Naive thymus-derived CD8-positive, alpha-beta T cell (primary cell): ENCODE results near the gene PRKCH. TPM values are rescaled to one million over a fixed set of nuclear protein-coding genes. Genes with fewer than 3 reads are reported as not detected.
A peak's percentile ranks its signal among the peaks of the same experiment; 100 is the strongest.

Source experiments
- ATAC-seq, 2 donors: fragments of 150-1000 bp; cut with Tn5 transposase in 1 of 2; sonication (Bioruptor Pico), chemical (Tn5 transposase) in 1 of 2; 1 replicate in 1 of 2; 2 replicates in 1 of 2; pipeline ENCODE4 v1.10.0; 2021; ENCODE audit warnings: mild to moderate bottlenecking in 2 of 2, moderate library complexity in 2 of 2
- POLR2A ChIA-PET: fragments of 350-600 bp; sonication (Branson Sonifier 250); formaldehyde crosslinking; loops from one replicate; lab custom pipeline; 2021; ENCODE audit warnings: antibody characterized with exemption; lab: Charles Lee
- DNase-seq, 10 donors: peaks; one replicate each; pipeline versions ENCODE4 v3.0.0 to v3.0.0-alpha.2; 2020 to 2022
- H3K27ac Mint-ChIP-seq, 10 donors: one replicate each; pipeline ENCODE4 v1.8.0; 2020 to 2022; ENCODE audit warnings: mild to moderate bottlenecking in 10 of 10, mixed read lengths in 10 of 10, moderate library complexity in 4 of 10, inconsistent platforms in 1 of 10
- H3K27me3 Mint-ChIP-seq, 5 donors: one replicate each; pipeline ENCODE4 v1.8.0; 2021 to 2022; ENCODE audit warnings: mixed read lengths in 5 of 5
- H3K36me3 Mint-ChIP-seq, 3 donors: one replicate each; pipeline ENCODE4 v1.8.0; 2020 to 2022; ENCODE audit warnings: mixed read lengths in 3 of 3, mild to moderate bottlenecking in 2 of 3, inconsistent platforms in 1 of 3
- H3K4me1 Mint-ChIP-seq, 4 donors: one replicate each; pipeline ENCODE4 v1.8.0; 2021 to 2022; ENCODE audit warnings: mixed read lengths in 4 of 4
- H3K4me3 Mint-ChIP-seq, 10 donors: one replicate each; pipeline ENCODE4 v1.8.0; 2020 to 2022; ENCODE audit warnings: mild to moderate bottlenecking in 10 of 10, mixed read lengths in 10 of 10, moderate library complexity in 6 of 10, inconsistent platforms in 1 of 10
- H3K9me3 Mint-ChIP-seq, 9 donors: one replicate each; pipeline ENCODE4 v1.8.0; 2020 to 2022; ENCODE audit warnings: mixed read lengths in 9 of 9, mild to moderate bottlenecking in 3 of 9, inconsistent platforms in 1 of 9, moderate library complexity in 1 of 9
- polyA plus RNA-seq, 3 donors: library from polyadenylated mRNA; unstranded; fragments of 300-500 nt; fragmentation: Illumina TruSeq; gene quantifications; one replicate each; pipeline ENCODE4 v1.2.3, GENCODE V29; 2021
- total RNA-seq, 8 experiments: library from RNA in 2 of 8; stranded (reverse) in 2 of 8; gene quantifications; one replicate each; pipeline ENCODE4 v1.2.3 and lab custom pipeline; 2021 to 2026

The PRKCH gene
- total and polyA plus RNA-seq, 5 experiments from 2014 or later: 184 to 306 (median 264) TPM

DNA sequence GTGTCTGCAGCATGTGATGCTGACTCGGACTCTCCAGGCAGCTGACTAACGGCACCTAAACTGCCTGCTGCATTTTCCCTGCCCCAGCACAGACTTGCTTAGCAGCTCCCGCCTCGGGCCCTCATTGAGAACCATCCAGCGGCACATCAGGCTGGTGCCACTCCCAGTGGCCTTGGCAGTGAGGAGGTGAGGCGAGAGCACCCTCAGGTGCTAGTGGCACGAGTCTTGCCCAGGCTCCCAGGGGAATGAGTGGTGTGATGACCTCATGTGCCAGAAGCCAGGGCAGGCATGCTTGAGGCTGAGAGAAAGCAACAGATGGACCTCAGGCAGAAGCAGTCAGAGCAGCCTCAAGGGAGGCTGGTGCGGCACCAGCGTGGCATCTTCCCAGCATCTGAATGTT is 60.2 kb downstream of the PRKCH start:
- no peak for ATAC-seq
- Mint-ChIP-seq H3K9me3 (peaks cover 0 to 6% (median 3%) of the 10 kb centered on the region in 9 donors), H3K4me1 (peaks cover 0 to 41% (median 0%) of the 10 kb centered on the region in 4 donors), H3K27ac (peak overlapping the region in 6 of 10 donors; percentile 85 to 93 (median 90)), H3K36me3 (peaks cover 1 to 20% (median 9%) of the 10 kb centered on the region in 3 donors), H3K27me3 (no peaks in the 10 kb centered on the region), H3K4me3 (peak overlapping the region in 6 of 10 donors; percentile 47 to 82 (median 73))
- POLR2A ChIA-PET: interaction anchor here (0.8 to 2.0 kb wide), 4 partner anchors 24 to 314 kb away, joined by 3 to 4 read pairs (median 4); partner anchors contain the start of gene HIF1A
- no peak for DNase-seq

DNA sequence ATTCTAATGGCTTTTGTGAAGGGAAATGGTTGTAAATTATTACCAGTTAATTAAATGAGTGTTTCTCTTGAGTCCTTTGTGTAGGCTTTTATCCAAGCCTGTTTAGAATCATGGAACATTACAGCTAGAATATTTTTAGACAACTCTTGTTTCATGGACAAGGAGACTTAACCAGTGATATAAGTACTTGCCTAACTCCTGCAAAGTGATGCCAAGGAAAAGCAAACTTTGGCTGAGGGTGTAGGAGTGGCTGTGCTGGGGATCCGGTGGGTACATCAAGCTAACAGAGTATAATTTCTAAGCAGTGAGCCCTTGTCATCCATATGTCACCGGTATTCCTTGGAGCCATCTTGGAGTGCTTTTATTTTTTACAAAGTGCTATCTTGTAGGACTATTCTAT is 61.5 kb downstream of the PRKCH start:
- H3K4me3 Mint-ChIP-seq: peak overlapping the region in 4 of 10 donors; percentile 37 to 82 (median 64)
- peaks cover 0 to 32% (median 0%) of the 10 kb centered on the region in 4 donors for H3K4me1 Mint-ChIP-seq
- no peaks in the 10 kb centered on the region for H3K9me3 Mint-ChIP-seq
- POLR2A ChIA-PET: interaction anchor here (0.5 to 2.0 kb wide), 11 partner anchors 8 to 407 kb away, joined by 3 to 4 read pairs (median 4); no protein-coding TSS in a partner anchor
- H3K27me3 Mint-ChIP-seq: no peaks in the 10 kb centered on the region
- H3K27ac Mint-ChIP-seq: peak overlapping the region in 2 of 10 donors; percentile 68 to 91
- no peak for DNase-seq
- ATAC-seq: no peak
- peaks cover 0 to 13% (median 3%) of the 10 kb centered on the region in 3 donors for H3K36me3 Mint-ChIP-seq

GRCh38 chr14:61385002-61385685 is 63.8 kb downstream of the PRKCH start:
- POLR2A ChIA-PET: interaction anchor here (1.1 to 5.0 kb wide), 13 partner anchors 10 to 104 kb away, joined by 3 to 30 read pairs (median 9); partner anchors contain the start of gene PRKCH
- H3K36me3 Mint-ChIP-seq: no peaks in the 10 kb centered on the region
- H3K9me3 Mint-ChIP-seq: no peaks in the 10 kb centered on the region
- DNase-seq (peak in 9 of 10 donors; percentile 33 to 80 (median 63)), ATAC-seq (peak; percentile 62 to 75)
- no peak overlapping the region for H3K27ac Mint-ChIP-seq
- no peaks in the 10 kb centered on the region for H3K27me3 Mint-ChIP-seq
- H3K4me1 Mint-ChIP-seq: peaks cover 0 to 25% (median 0%) of the 10 kb centered on the region in 4 donors
- no peak overlapping the region for H3K4me3 Mint-ChIP-seq

DNA sequence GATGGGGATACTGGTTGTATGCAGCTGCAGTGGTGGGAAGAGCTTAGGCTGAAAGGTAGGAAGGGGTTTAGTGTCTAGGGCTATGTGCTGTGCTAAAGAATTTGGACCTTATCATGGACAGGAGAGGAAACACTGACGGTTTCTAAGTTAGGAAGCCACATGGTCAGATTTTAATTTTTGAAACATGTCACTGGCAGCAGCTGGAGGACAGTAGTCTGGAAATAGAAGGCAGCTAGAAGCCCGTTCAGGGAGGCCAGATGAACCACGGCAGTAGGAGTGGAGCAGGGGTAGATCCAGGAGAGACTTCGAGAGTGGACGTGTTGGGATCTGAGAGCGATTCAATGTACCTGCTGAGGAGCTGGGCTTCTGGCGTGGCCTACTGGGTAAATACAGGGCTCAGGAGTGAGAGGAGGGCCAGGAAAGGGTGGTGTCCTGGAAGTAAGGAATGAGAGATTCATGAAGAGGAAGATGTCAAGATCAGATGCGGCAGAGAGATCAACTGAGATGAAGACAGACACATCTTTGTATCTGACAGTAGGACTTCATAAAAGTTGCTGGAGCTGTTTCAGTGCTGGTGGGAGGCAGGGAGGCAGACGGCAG is 64.9 kb downstream of the PRKCH start:
- DNase-seq (no peak), ATAC-seq (no peak)
- peaks cover 0 to 18% (median 0%) of the 10 kb centered on the region in 4 donors for H3K4me1 Mint-ChIP-seq
- H3K27me3 Mint-ChIP-seq: no peaks in the 10 kb centered on the region
- POLR2A ChIA-PET: interaction anchor here (0.6 to 5.0 kb wide), 16 partner anchors 8 to 147 kb away, joined by 3 to 30 read pairs (median 7); partner anchors contain the start of gene PRKCH
- no peak overlapping the region for H3K27ac Mint-ChIP-seq
- H3K36me3 Mint-ChIP-seq: peaks cover 0 to 2% (median 0%) of the 10 kb centered on the region in 3 donors
- no peaks in the 10 kb centered on the region for H3K9me3 Mint-ChIP-seq
- no peak overlapping the region for H3K4me3 Mint-ChIP-seq

- DNase-seq: no peak
- Mint-ChIP-seq H3K27ac (no peak overlapping the region), H3K27me3 (no peaks in the 10 kb centered on the region), H3K4me3 (no peak overlapping the region), H3K9me3 (no peaks in the 10 kb centered on the region), H3K4me1 (peaks cover 0 to 16% (median under 1%) of the 10 kb centered on the region in 4 donors), H3K36me3 (peaks cover 0 to 8% (median 4%) of the 10 kb centered on the region in 3 donors)
- ATAC-seq: no peak
- POLR2A ChIA-PET: interaction anchor here (0.8 to 5.0 kb wide), 13 partner anchors 8 to 66 kb away, joined by 3 to 30 read pairs (median 7); partner anchors contain the start of gene PRKCH
These were observed 65.7 kb downstream of the PRKCH start for GRCh38 chr14:61387076-61387475.

DNA sequence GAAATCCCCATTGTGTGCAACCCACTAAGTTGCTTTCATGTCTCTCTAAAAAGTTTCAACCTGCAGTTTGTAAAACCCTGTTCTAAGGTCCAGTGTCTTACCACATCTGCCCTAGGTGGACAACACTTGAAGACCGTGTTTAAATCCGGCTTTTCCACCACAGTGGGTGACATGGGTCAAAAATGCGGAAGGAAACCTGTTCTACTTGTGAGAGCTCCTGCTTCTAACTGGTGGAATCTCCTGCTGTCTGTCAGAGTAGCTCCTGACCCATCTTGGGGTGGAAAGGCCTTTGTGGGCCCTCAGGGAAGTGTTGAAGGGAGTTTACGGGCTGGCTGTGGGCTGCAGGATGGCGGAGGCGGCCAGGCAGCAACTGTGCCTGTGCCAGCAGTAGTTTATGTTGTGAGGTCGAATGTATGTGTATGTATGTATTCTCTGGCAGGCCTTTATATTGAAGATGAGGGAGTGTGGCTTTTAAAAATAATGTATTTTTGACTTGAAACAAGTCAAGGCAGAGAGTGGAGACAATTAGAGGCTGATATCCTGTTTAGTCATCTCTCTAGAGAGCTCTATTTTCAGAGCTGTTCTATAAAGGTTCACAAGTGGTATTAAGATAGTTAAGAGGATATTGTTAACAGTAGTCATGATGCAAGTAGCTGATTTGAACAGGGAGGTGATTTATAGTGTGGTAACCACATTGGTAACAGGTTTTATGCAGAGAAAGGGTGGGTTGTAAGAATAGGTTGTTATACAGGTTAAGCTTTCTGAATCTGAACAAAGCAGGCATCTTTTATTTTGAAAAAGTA is 67.0 kb downstream of the PRKCH start:
- ATAC-seq (peak; percentile 51 to 68), DNase-seq (peak in 4 of 10 donors; percentile 29 to 54 (median 50))
- POLR2A ChIA-PET: interaction anchor here (0.6 to 5.0 kb wide), 20 partner anchors 7 to 306 kb away, joined by 3 to 23 read pairs (median 4); partner anchors contain the start of gene PRKCH
- Mint-ChIP-seq H3K36me3 (peaks cover 0 to 21% (median 8%) of the 10 kb centered on the region in 3 donors), H3K9me3 (no peaks in the 10 kb centered on the region), H3K4me1 (peaks cover 0 to 17% (median 7%) of the 10 kb centered on the region in 4 donors), H3K27me3 (no peaks in the 10 kb centered on the region), H3K27ac (no peak overlapping the region), H3K4me3 (peak overlapping the region in 2 of 10 donors; percentile 54 to 86)

GRCh38 chr14:61388976-61389576 is 67.7 kb downstream of the PRKCH start:
- POLR2A ChIA-PET: interaction anchor here (0.6 to 5.0 kb wide), 19 partner anchors 6 to 68 kb away, joined by 3 to 23 read pairs (median 4); partner anchors contain the start of gene PRKCH
- DNase-seq (no peak), ATAC-seq (peak in 1 of 2 donors; percentile 2)
- H3K4me1 Mint-ChIP-seq: peaks cover 0 to 21% (median 10%) of the 10 kb centered on the region in 4 donors
- H3K4me3 Mint-ChIP-seq: peak overlapping the region in 2 of 10 donors; percentile 54 to 86
- H3K27me3 Mint-ChIP-seq: no peaks in the 10 kb centered on the region
- peaks cover 0 to 27% (median 9%) of the 10 kb centered on the region in 3 donors for H3K36me3 Mint-ChIP-seq
- H3K27ac Mint-ChIP-seq: no peak overlapping the region
- H3K9me3 Mint-ChIP-seq: no peaks in the 10 kb centered on the region

- Mint-ChIP-seq H3K36me3 (peaks cover 0 to 34% (median 11%) of the 10 kb centered on the region in 3 donors), H3K9me3 (no peaks in the 10 kb centered on the region), H3K4me1 (peaks cover 0 to 40% (median 17%) of the 10 kb centered on the region in 4 donors), H3K4me3 (peak overlapping the region in 4 of 10 donors; percentile 54 to 86 (median 79)), H3K27ac (peak overlapping the region in 1 of 10 donors; percentile 56), H3K27me3 (no peaks in the 10 kb centered on the region)
- ATAC-seq (no peak), DNase-seq (no peak)
- POLR2A ChIA-PET: interaction anchor here (0.6 to 3.3 kb wide), 6 partner anchors 8 to 304 kb away, joined by 3 to 19 read pairs (median 3); partner anchors contain the start of gene HIF1A
These were observed 69.7 kb downstream of the PRKCH start for GRCh38 chr14:61391119-61391518.

- Mint-ChIP-seq H3K27ac (peak overlapping the region in 5 of 10 donors; percentile 56 to 74 (median 63)), H3K9me3 (no peaks in the 10 kb centered on the region), H3K4me1 (peaks cover 0 to 52% (median 22%) of the 10 kb centered on the region in 4 donors), H3K36me3 (peaks cover 0 to 42% (median 11%) of the 10 kb centered on the region in 3 donors), H3K27me3 (no peaks in the 10 kb centered on the region), H3K4me3 (peak overlapping the region in 8 of 10 donors; percentile 1 to 59 (median 30))
- POLR2A ChIA-PET: no interaction called here
- ATAC-seq (no peak), DNase-seq (no peak)
These were observed 70.9 kb downstream of the PRKCH start for GRCh38 chr14:61392297-61392696.

- Mint-ChIP-seq H3K9me3 (no peaks in the 10 kb centered on the region), H3K36me3 (peaks cover 0 to 51% (median 11%) of the 10 kb centered on the region in 3 donors), H3K27me3 (no peaks in the 10 kb centered on the region), H3K4me3 (peak overlapping the region in 9 of 10 donors; percentile 22 to 85 (median 59)), H3K4me1 (peaks cover 2 to 70% (median 28%) of the 10 kb centered on the region in 4 donors), H3K27ac (peak overlapping the region in 7 of 10 donors; percentile 54 to 92 (median 89))
- no peak for DNase-seq
- POLR2A ChIA-PET: interaction anchor here (0.6 to 4.6 kb wide), 11 partner anchors 8 to 412 kb away, joined by 3 to 23 read pairs (median 4); no protein-coding TSS in a partner anchor
- no peak for ATAC-seq
These were observed 73.2 kb downstream of the PRKCH start for GRCh38 chr14:61394542-61394941.
